ENCODE measurements around the gene BCAS3.

- TF ChIP-seq EP300 (IDR thresholded peaks at IDR 0.05) = no peak
- TF ChIP-seq CTCF (IDR thresholded peaks at IDR 0.05) = no peak
- TF ChIP-seq POLR2A (IDR thresholded peaks at IDR 0.05) = no peak
- no peak for TF ChIP-seq POLR2AphosphoS5 (IDR thresholded peaks at IDR 0.05)
These were observed 467.2 kb downstream of the BCAS3 start for GRCh38 chr17:61144617-61145564.
